Stimulated activated CD4-positive, alpha-beta T cell treated with anti-CD3 and anti-CD28 coated beads, Interleukin-4, amount 100 ng/mL, for 1 hour (primary cell): ENCODE measurements around the gene SMG6.
"Not testable (repeated sequence)": the region's sequence is repeated elsewhere in the genome, so short reads cannot be mapped to it uniquely, and the experiment has no call there.

Experiments used
- DNase-seq: peaks from one replicate; pipeline ENCODE4 v3.0.0-alpha.2; 2020

Gene SMG6

GRCh38 chr17:2174468-2175293 lies 128.9 kb downstream of the SMG6 start:
- no peak for DNase-seq

GRCh38 chr17:2174014-2174413 lies 129.6 kb downstream of the SMG6 start:
- DNase-seq, result no peak

- no peak for DNase-seq
Measured at GRCh38 chr17:2172999-2173398, 130.6 kb downstream of the SMG6 start.

- DNase-seq, result no peak
Measured at GRCh38 chr17:2172077-2172851, 131.3 kb downstream of the SMG6 start.

- DNase-seq, result no peak
Measured at GRCh38 chr17:2171702-2172076, 131.9 kb downstream of the SMG6 start.

GRCh38 chr17:2170023-2170422 lies 133.6 kb downstream of the SMG6 start:
- DNase-seq, result peak; percentile 26

- DNase-seq, result not testable (repeated sequence)
Measured at GRCh38 chr17:2165723-2166122, 137.9 kb downstream of the SMG6 start.

GRCh38 chr17:2158396-2158780 lies 145.2 kb downstream of the SMG6 start:
- no peak for DNase-seq

- DNase-seq, result no peak
Measured at GRCh38 chr17:2157675-2158395, 145.8 kb downstream of the SMG6 start.

GRCh38 chr17:2157081-2157480 lies 146.5 kb downstream of the SMG6 start:
- DNase-seq, result no peak

GRCh38 chr17:2156666-2157065 lies 146.9 kb downstream of the SMG6 start:
- no peak for DNase-seq

GRCh38 chr17:2155573-2155972 lies 148.0 kb downstream of the SMG6 start:
- no peak for DNase-seq

- no peak for DNase-seq
Measured at GRCh38 chr17:2151358-2152033, 152.1 kb downstream of the SMG6 start.

- DNase-seq, result no peak
Measured at GRCh38 chr17:2150806-2151205, 152.8 kb downstream of the SMG6 start.

- no peak for DNase-seq
Measured at GRCh38 chr17:2149934-2150333, 153.7 kb downstream of the SMG6 start.

- no peak for DNase-seq
Measured at GRCh38 chr17:2146132-2146871, 157.3 kb downstream of the SMG6 start.

- DNase-seq, result no peak
Measured at GRCh38 chr17:2144701-2145100, 158.9 kb downstream of the SMG6 start.

- DNase-seq, result no peak
Measured at GRCh38 chr17:2143332-2143731, 160.3 kb downstream of the SMG6 start.

GRCh38 chr17:2142682-2143081 lies 160.9 kb downstream of the SMG6 start:
- not testable (repeated sequence) for DNase-seq

- no peak for DNase-seq
Measured at GRCh38 chr17:2140683-2141082, 162.9 kb downstream of the SMG6 start.

GRCh38 chr17:2138761-2139160 lies 164.8 kb downstream of the SMG6 start:
- DNase-seq, result no peak

- DNase-seq, result no peak
Measured at GRCh38 chr17:2138318-2138717, 165.3 kb downstream of the SMG6 start.
